ENCODE data around the gene TNNC1. TPM values are rescaled to one million over a fixed set of nuclear protein-coding genes. Genes with fewer than 3 reads are reported as not detected.

Gene TNNC1
- total RNA-seq, 2 donors from 2014 or later, result 10.8 to 14.4 TPM

GRCh38 chr3:52458770-52459545 is 5.1 kb upstream of the TNNC1 start:
- peaks cover 4 to 14% of the 10 kb centered on the region in 2 donors for H3K36me3 Mint-ChIP-seq (ENCODE audit: insufficient read depth in 2 of 2)
- H3K27me3 Mint-ChIP-seq (ENCODE audit: low read depth), result no peaks in the 10 kb centered on the region
- no peak overlapping the region for H3K27ac Mint-ChIP-seq
- H3K4me1 Mint-ChIP-seq (ENCODE audit: low read depth), result peaks cover 27% of the 10 kb centered on the region
- no peaks in the 10 kb centered on the region for H3K9me3 Mint-ChIP-seq
- H3K4me3 Mint-ChIP-seq, result no peak overlapping the region
- no peak for DNase-seq
- ATAC-seq (replicated peaks in 1 of 2), result no peak

GRCh38 chr3:52458031-52458760 is 4.4 kb upstream of the TNNC1 start:
- H3K9me3 Mint-ChIP-seq, result no peaks in the 10 kb centered on the region
- H3K4me3 Mint-ChIP-seq, result no peak overlapping the region
- H3K36me3 Mint-ChIP-seq (ENCODE audit: insufficient read depth in 2 of 2), result peaks cover 4 to 14% of the 10 kb centered on the region in 2 donors
- peak overlapping the region; percentile 82 for H3K27ac Mint-ChIP-seq
- no peaks in the 10 kb centered on the region for H3K27me3 Mint-ChIP-seq (ENCODE audit: low read depth)
- ATAC-seq (replicated peaks in 1 of 2) (no peak), DNase-seq (no peak)
- peaks cover 32% of the 10 kb centered on the region for H3K4me1 Mint-ChIP-seq (ENCODE audit: low read depth)

GRCh38 chr3:52456800-52457183 is 3.0 kb upstream of the TNNC1 start:
- ATAC-seq (replicated peaks in 1 of 2) (no peak), DNase-seq (no peak)
- H3K27ac Mint-ChIP-seq, result peak overlapping the region; percentile 66
- no peaks in the 10 kb centered on the region for H3K27me3 Mint-ChIP-seq (ENCODE audit: low read depth)
- peaks cover 32% of the 10 kb centered on the region for H3K4me1 Mint-ChIP-seq (ENCODE audit: low read depth)
- peaks cover 4 to 14% of the 10 kb centered on the region in 2 donors for H3K36me3 Mint-ChIP-seq (ENCODE audit: insufficient read depth in 2 of 2)
- H3K9me3 Mint-ChIP-seq, result no peaks in the 10 kb centered on the region
- H3K4me3 Mint-ChIP-seq, result peak overlapping the region; percentile 90 to 95

GRCh38 chr3:52456169-52456799 is 2.4 kb upstream of the TNNC1 start:
- Mint-ChIP-seq H3K9me3 (no peaks in the 10 kb centered on the region), H3K36me3 (ENCODE audit: insufficient read depth in 2 of 2) (peaks cover 4 to 14% of the 10 kb centered on the region in 2 donors), H3K27me3 (ENCODE audit: low read depth) (no peaks in the 10 kb centered on the region), H3K27ac (peak overlapping the region; percentile 85), H3K4me1 (ENCODE audit: low read depth) (peaks cover 32% of the 10 kb centered on the region), H3K4me3 (peak overlapping the region; percentile 90 to 95)
- DNase-seq, result no peak
- ATAC-seq (replicated peaks in 1 of 2), result no peak

- no peaks in the 10 kb centered on the region for H3K9me3 Mint-ChIP-seq
Measured at GRCh38 chr3:52455283-52456168, 1.7 kb upstream of the TNNC1 start, which contains the start of gene NISCH. Gene NISCH, plus strand, starts transcription at chr3:52455604. Its CDS starts 38 bp downstream, at chr3:52455642.

GRCh38 chr3:52454938-52455282 is 1.1 kb upstream of the TNNC1 start:
- no peak for DNase-seq
- peak; percentile 5 to 14 for ATAC-seq (replicated peaks in 1 of 2)
- H3K36me3 Mint-ChIP-seq (ENCODE audit: insufficient read depth in 2 of 2), result peaks cover 2 to 9% of the 10 kb centered on the region in 2 donors
- H3K27me3 Mint-ChIP-seq (ENCODE audit: low read depth), result no peaks in the 10 kb centered on the region
- H3K4me3 Mint-ChIP-seq, result peak overlapping the region; percentile 90 to 95
- no peaks in the 10 kb centered on the region for H3K9me3 Mint-ChIP-seq
- H3K4me1 Mint-ChIP-seq (ENCODE audit: low read depth), result peaks cover 32% of the 10 kb centered on the region
- H3K27ac Mint-ChIP-seq, result peak overlapping the region; percentile 83

More at GRCh38 chr3:52455283-52456168, 1.7 kb upstream of the TNNC1 start, which contains the start of gene NISCH:
- DNase-seq (peak; percentile 98 to 99), ATAC-seq (replicated peaks in 1 of 2) (peak; percentile 94 to 96)
- H3K4me3 Mint-ChIP-seq, result peak within 1 kb of the TSS; percentile 90 to 95
- H3K27ac Mint-ChIP-seq, result peak within 1 kb of the TSS; percentile 85
- peaks cover 32% of the 10 kb centered on the region for H3K4me1 Mint-ChIP-seq (ENCODE audit: low read depth)
- no peaks in the 10 kb centered on the region for H3K27me3 Mint-ChIP-seq (ENCODE audit: low read depth)
- peaks cover 2 to 9% of the 10 kb centered on the region in 2 donors for H3K36me3 Mint-ChIP-seq (ENCODE audit: insufficient read depth in 2 of 2)

GRCh38 chr3:52454250-52454937 is 553 bp upstream of the TNNC1 start:
- no peak for ATAC-seq (replicated peaks in 1 of 2)
- Mint-ChIP-seq H3K9me3 (no peaks in the 10 kb centered on the region), H3K4me1 (ENCODE audit: low read depth) (peaks cover 32% of the 10 kb centered on the region), H3K4me3 (peak overlapping the region; percentile 90 to 95), H3K36me3 (ENCODE audit: insufficient read depth in 2 of 2) (peaks cover 2 to 9% of the 10 kb centered on the region in 2 donors), H3K27me3 (ENCODE audit: low read depth) (no peaks in the 10 kb centered on the region), H3K27ac (peak overlapping the region; percentile 83)
- DNase-seq, result no peak

- H3K36me3 Mint-ChIP-seq (ENCODE audit: insufficient read depth in 2 of 2), result peaks cover 2 to 9% of the 10 kb centered on the region in 2 donors
- H3K9me3 Mint-ChIP-seq, result no peaks in the 10 kb centered on the region
- ATAC-seq (replicated peaks in 1 of 2), result no peak
- DNase-seq, result no peak
- H3K4me1 Mint-ChIP-seq (ENCODE audit: low read depth), result peaks cover 32% of the 10 kb centered on the region
- no peaks in the 10 kb centered on the region for H3K27me3 Mint-ChIP-seq (ENCODE audit: low read depth)
- H3K27ac Mint-ChIP-seq, result no peak overlapping the region
- no peak overlapping the region for H3K4me3 Mint-ChIP-seq
Measured at GRCh38 chr3:52452570-52453221, 1.1 kb downstream of the TNNC1 start.

- Mint-ChIP-seq H3K4me1 (ENCODE audit: low read depth) (peaks cover 30% of the 10 kb centered on the region), H3K27ac (no peak overlapping the region), H3K36me3 (ENCODE audit: insufficient read depth in 2 of 2) (peaks cover 2 to 6% of the 10 kb centered on the region in 2 donors), H3K27me3 (ENCODE audit: low read depth) (no peaks in the 10 kb centered on the region), H3K4me3 (no peak overlapping the region), H3K9me3 (no peaks in the 10 kb centered on the region)
- ATAC-seq (replicated peaks in 1 of 2), result no peak
- DNase-seq, result no peak
Measured at GRCh38 chr3:52452126-52452525, 1.7 kb downstream of the TNNC1 start.

GRCh38 chr3:52451237-52452083 is 2.4 kb downstream of the TNNC1 start:
- Mint-ChIP-seq H3K9me3 (no peaks in the 10 kb centered on the region), H3K27ac (no peak overlapping the region), H3K4me1 (ENCODE audit: low read depth) (peaks cover 30% of the 10 kb centered on the region), H3K27me3 (ENCODE audit: low read depth) (no peaks in the 10 kb centered on the region), H3K4me3 (no peak overlapping the region), H3K36me3 (ENCODE audit: insufficient read depth in 2 of 2) (peaks cover 2 to 6% of the 10 kb centered on the region in 2 donors)
- ATAC-seq (replicated peaks in 1 of 2), result no peak
- DNase-seq, result no peak
